HG03097 (cell line): Measurements from ENCODE around the gene DPY19L2.
A peak's percentile ranks its signal among the peaks of the same experiment; 100 is the strongest.
"Not testable (repeated sequence)": the region's sequence is repeated elsewhere in the genome, so short reads cannot be mapped to it uniquely, and the experiment has no call there.

ENCODE experiments used
- ATAC-seq: cut with Tn5 transposase; IDR thresholded peaks from one replicate; pipeline ENCODE4 v1.9.1; 2021; ENCODE audit not compliant: unreplicated experiment, low FRiP score

The DPY19L2 gene

GRCh38 chr12:63668800-63669365 is 590 bp upstream of the DPY19L2 start:
- peak; percentile 43 for ATAC-seq

GRCh38 chr12:63663005-63663404 is 5.3 kb downstream of the DPY19L2 start:
- not testable (repeated sequence) for ATAC-seq

GRCh38 chr12:63658501-63658900 is 9.8 kb downstream of the DPY19L2 start:
- not testable (repeated sequence) for ATAC-seq

GRCh38 chr12:63656407-63656806 is 11.9 kb downstream of the DPY19L2 start:
- not testable (repeated sequence) for ATAC-seq

- ATAC-seq, result not testable (repeated sequence)
Observed at GRCh38 chr12:63655543-63656257, 12.6 kb downstream of the DPY19L2 start.

GRCh38 chr12:63654481-63654880 is 13.8 kb downstream of the DPY19L2 start:
- ATAC-seq, result not testable (repeated sequence)

GRCh38 chr12:63649517-63649916 is 18.8 kb downstream of the DPY19L2 start:
- not testable (repeated sequence) for ATAC-seq

GRCh38 chr12:63643381-63644140 is 24.7 kb downstream of the DPY19L2 start:
- ATAC-seq, result not testable (repeated sequence)

GRCh38 chr12:63624258-63624657 is 44.0 kb downstream of the DPY19L2 start:
- not testable (repeated sequence) for ATAC-seq

- not testable (repeated sequence) for ATAC-seq
Observed at GRCh38 chr12:63615544-63615943, 52.7 kb downstream of the DPY19L2 start.

GRCh38 chr12:63611285-63611684 is 57.0 kb downstream of the DPY19L2 start:
- not testable (repeated sequence) for ATAC-seq

- ATAC-seq, result not testable (repeated sequence)
Observed at GRCh38 chr12:63609281-63609680, 59.0 kb downstream of the DPY19L2 start.

GRCh38 chr12:63604985-63605384 is 63.3 kb downstream of the DPY19L2 start:
- not testable (repeated sequence) for ATAC-seq

- ATAC-seq, result not testable (repeated sequence)
Observed at GRCh38 chr12:63594828-63595227, 73.5 kb downstream of the DPY19L2 start.

GRCh38 chr12:63584426-63584825 is 83.9 kb downstream of the DPY19L2 start:
- ATAC-seq, result not testable (repeated sequence)

- ATAC-seq, result not testable (repeated sequence)
Observed at GRCh38 chr12:63583289-63583688, 85.0 kb downstream of the DPY19L2 start.

- not testable (repeated sequence) for ATAC-seq
Observed at GRCh38 chr12:63577631-63578030, 90.7 kb downstream of the DPY19L2 start.

- ATAC-seq, result not testable (repeated sequence)
Observed at GRCh38 chr12:63572038-63572437, 96.3 kb downstream of the DPY19L2 start.

- ATAC-seq, result not testable (repeated sequence)
Observed at GRCh38 chr12:63558445-63558844, 109.8 kb downstream of the DPY19L2 start.

- not testable (repeated sequence) for ATAC-seq
Observed at GRCh38 chr12:63551397-63551796, 116.9 kb downstream of the DPY19L2 start.

GRCh38 chr12:63549034-63549433 is 119.3 kb downstream of the DPY19L2 start:
- ATAC-seq, result not testable (repeated sequence)
